Measurements from ENCODE around the gene DAGLB.
"Not testable (repeated sequence)": the region's sequence is repeated elsewhere in the genome, so short reads cannot be mapped to it uniquely, and the experiment has no call there.

The DAGLB gene

GRCh38 chr7:6395898-6396595 lies 51.7 kb downstream of the DAGLB start:
- peak; percentile 40 for DNase-seq

GRCh38 chr7:6394114-6394513 lies 53.6 kb downstream of the DAGLB start:
- no peak for DNase-seq

- no peak for DNase-seq
Measured at GRCh38 chr7:6393667-6394056, 54.1 kb downstream of the DAGLB start.

GRCh38 chr7:6392712-6393666 lies 54.8 kb downstream of the DAGLB start:
- DNase-seq: no peak

GRCh38 chr7:6389728-6390127 lies 58.0 kb downstream of the DAGLB start:
- no peak for DNase-seq

GRCh38 chr7:6387734-6388294 lies 59.9 kb downstream of the DAGLB start:
- DNase-seq: no peak

- no peak for DNase-seq
Measured at GRCh38 chr7:6386779-6387178, 61.0 kb downstream of the DAGLB start.

- DNase-seq: no peak
Measured at GRCh38 chr7:6385909-6386560, 61.7 kb downstream of the DAGLB start.

- no peak for DNase-seq
Measured at GRCh38 chr7:6385110-6385781, 62.5 kb downstream of the DAGLB start.

- no peak for DNase-seq
Measured at GRCh38 chr7:6384327-6384726, 63.4 kb downstream of the DAGLB start.

- DNase-seq: no peak
Measured at GRCh38 chr7:6382817-6383216, 64.9 kb downstream of the DAGLB start.

- DNase-seq: not testable (repeated sequence)
Measured at GRCh38 chr7:6381846-6382245, 65.9 kb downstream of the DAGLB start.

GRCh38 chr7:6380310-6381095 lies 67.3 kb downstream of the DAGLB start:
- no peak for DNase-seq

- DNase-seq: no peak
Measured at GRCh38 chr7:6379886-6380285, 67.9 kb downstream of the DAGLB start.

GRCh38 chr7:6378556-6378955 lies 69.2 kb downstream of the DAGLB start:
- not testable (repeated sequence) for DNase-seq

- no peak for DNase-seq
Measured at GRCh38 chr7:6376820-6377219, 70.9 kb downstream of the DAGLB start.

- no peak for DNase-seq
Measured at GRCh38 chr7:6375348-6376101, 72.2 kb downstream of the DAGLB start.

GRCh38 chr7:6367701-6368211 lies 80.0 kb downstream of the DAGLB start:
- DNase-seq: no peak

GRCh38 chr7:6365451-6365850 lies 82.3 kb downstream of the DAGLB start:
- DNase-seq: no peak

- no peak for DNase-seq
Measured at GRCh38 chr7:6360841-6361240, 86.9 kb downstream of the DAGLB start.

GRCh38 chr7:6359734-6360133 lies 88.0 kb downstream of the DAGLB start:
- no peak for DNase-seq
